ENCODE measurements around the gene TFEB.

The TFEB gene

DNA sequence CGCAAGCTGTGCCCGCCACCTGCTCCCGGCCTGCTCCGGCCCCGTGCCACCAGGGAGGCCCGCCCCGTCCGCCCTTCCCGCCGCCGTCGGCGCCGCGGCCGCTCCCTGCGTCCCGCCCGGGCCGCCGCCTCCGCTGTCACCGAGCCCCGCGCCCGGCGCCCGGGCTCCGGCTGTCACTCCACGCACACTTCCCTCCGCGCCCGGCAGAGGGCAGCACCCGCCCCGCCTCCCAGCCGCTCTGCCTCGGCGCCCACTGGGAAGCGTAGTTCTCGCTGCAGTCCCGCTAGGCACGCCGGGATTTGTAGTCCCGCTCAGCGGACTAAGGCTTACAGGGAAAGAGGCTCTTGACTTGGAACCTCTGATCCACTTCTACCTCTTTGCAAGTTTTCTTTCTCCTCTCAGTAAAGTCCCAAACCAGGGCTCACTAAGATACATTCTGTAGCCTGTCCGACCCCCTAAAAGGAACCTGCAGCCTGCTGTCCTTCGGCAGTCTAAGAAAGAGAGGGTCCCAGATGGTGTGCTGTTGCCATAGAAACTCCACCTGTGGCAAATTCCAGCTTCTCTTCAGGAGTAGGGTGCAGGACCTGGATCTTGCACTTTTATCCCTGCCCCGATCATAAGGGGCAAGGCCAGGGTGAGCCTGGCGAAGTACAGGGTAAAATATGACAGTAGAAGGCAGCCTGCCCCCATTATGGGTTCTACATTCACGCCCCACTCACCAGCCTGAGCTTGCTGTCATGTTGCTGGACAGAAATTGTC, at the start of gene TFEB:
Gene TFEB (minus strand): TSS at position 182 of the 759 bp plus-strand sequence. CDS start 44,395 bp downstream, outside the sequence.
- peak; percentile 87 to 93 (median 91) for DNase-seq (ENCODE audit: low read depth in 3 of 3)

- DNase-seq (ENCODE audit: low read depth in 3 of 3): no peak
These were observed 49.3 kb upstream of the TFEB start for GRCh38 chr6:41784581-41785171.

DNA sequence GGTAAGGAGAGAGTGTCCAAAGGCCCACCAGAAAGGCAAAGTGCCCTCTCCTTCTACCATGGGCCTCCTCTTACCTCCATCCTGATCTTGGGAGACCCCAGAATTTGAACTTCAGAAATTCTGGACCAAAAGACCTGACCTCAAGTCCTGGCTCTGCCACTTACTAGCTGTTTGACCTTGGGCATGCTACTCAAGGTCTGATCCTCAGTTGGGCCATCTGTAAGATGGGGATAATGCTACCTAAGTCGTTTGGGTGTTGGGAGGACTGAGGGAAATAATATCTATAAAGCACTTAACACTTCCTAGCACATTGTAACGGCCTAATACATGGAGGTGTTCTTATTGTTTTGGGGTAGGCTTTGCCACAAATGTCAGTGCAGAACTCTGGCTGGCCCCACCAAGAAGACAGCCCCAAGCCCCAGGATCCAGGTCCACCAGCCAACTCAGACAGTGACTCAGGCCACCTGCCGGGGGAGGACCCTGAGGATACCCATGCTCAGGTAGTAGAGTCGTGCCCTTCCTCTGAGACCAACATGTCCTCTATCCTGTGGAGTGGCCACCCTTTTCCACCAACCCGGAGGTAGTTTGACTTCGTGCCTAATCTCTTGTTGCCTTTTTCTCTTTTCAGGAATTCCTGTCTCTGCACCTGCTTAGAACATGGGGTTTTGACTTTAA, 47.8 kb upstream of the TFEB start:
- DNase-seq (ENCODE audit: low read depth in 3 of 3): no peak

- DNase-seq (ENCODE audit: low read depth in 3 of 3): no peak
These were observed 45.9 kb upstream of the TFEB start for GRCh38 chr6:41781366-41781730.

DNA sequence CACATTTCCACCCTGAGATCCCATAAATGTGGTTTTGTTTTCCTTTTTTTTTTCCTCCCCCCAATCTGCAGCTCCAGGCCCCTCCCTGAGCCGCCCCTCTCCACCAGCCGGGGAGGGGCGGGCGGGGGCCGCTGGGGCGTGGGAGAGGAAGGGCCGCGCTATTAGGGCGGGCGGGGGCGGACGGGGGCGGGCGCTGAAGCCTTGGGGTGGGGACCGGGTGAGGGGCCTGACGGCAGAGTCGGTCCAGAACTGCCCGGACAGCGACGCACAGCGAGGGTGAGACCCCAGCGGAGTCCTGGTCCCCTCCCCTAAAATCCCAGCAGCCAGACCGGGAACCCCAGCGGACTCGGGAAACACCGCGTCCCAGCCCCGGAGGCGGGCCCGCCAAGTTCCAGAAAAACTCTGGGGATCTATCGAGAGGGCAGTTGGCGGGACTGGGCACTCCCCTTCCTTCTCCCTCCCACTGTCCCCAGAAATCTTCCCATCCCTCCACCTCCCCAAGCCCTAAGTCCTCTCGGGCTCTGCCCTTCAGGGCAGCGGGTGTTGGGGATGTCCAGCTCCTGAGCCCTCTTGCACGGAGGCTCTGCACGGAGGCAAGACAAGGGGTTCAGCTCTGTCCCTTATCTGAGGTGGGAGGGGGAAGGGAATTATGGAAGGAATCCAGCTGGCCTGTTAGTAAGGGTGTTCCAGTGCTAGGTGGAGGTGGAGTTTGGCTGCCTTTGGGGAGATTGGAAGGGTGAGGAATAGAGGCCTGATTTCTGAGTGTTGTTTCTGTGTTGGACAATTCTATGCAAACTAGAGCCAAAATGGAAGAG, 45.4 kb upstream of the TFEB start, which contains the start of gene PRICKLE4:
Gene PRICKLE4 (plus strand): TSS at position 232 of the 815 bp plus-strand sequence. CDS start 2,692 bp downstream, outside the sequence.
- no peak for DNase-seq (ENCODE audit: low read depth in 3 of 3)

GRCh38 chr6:41779788-41780550, 44.6 kb upstream of the TFEB start, which contains the start of gene FRS3:
FRS3 (minus strand) TSS chr6:41779900; CDS start chr6:41776987, 2,913 bp downstream.
- peak; percentile 99 to 100 (median 99) for DNase-seq (ENCODE audit: low read depth in 3 of 3)

DNA sequence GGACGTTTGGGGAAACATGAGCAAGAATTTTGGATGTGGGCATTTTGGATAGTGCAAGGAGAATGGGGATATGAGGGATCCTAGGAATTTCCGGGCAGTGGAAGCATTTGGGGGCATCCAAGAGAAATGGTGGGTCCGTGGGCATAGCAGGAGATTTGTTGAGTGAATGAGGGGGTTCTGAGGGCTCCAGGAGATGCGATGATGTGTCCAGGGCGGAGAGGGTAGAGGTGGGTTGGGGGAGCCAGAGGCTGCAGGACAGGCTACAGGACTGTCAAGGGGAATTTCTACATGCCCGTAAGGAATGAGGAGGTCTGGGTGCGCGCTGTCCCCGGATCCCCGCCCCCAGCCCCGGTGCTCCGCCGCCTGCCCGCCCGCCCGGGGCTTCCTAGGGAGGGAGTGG, 43.9 kb upstream of the TFEB start:
- DNase-seq (ENCODE audit: low read depth in 3 of 3): no peak

GRCh38 chr6:41778895-41779294, 43.5 kb upstream of the TFEB start:
- DNase-seq (ENCODE audit: low read depth in 3 of 3): no peak

DNA sequence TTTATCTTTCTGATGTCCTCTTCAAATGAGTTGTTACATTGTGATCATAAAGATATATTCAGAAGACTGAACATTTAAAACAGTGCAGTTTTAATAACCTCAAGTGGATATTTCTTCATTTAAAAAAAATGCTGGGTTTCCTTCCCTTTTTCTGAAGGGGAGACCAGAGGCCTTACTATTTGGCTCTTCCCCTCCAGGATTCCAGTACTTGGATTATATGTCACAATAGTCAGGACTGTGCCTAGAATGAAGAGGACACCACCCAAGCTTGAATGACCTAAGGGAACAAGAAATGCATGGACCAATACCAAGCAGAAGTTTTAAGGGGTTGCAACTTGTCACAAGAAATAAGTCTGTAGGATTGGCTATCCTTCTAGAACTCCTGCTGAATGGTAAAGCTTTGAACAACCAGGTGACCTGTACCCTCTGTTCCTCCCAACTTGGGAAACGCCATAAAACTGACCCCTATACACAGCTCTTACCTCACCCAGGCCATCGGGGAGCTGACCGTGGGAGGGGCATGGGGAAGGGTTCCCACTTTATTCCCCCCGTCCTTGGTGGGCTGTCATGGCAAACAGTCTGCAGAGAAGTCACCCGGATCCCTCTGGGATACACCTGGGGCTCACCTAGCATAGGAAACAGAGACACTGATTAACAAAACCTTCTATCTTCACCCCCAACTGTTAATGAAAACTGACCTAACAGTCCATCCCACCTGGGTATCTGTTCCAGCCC, 42.3 kb upstream of the TFEB start:
- no peak for DNase-seq (ENCODE audit: low read depth in 3 of 3)

DNA sequence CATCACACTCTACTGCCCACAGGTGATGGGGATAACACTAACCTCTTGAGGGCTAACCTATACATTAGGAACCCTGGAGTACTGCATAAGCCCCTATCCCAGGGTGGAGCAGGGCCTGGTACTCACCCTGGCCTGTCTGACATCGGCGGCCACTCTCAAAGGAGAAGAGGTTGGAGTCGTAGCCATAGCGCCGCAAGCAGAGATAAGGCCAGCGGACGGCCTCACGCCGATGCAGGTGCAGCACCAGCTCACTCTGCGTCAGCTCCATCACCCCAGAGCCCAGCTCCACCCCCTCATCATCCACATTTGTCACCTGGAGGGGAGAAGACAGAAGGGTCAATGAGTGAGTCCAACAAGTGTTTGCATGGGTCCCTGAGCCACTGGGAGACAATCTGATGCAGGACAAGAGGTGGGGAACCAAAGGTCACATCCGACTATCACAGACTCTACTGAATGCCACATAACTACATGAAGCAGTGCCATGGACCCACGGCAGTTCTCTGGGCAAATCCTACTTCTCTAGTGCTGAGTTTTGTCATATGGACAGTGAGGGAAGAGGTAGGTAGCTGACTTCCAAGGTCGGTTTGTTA, 40.0 kb upstream of the TFEB start:
- DNase-seq (ENCODE audit: low read depth in 3 of 3): no peak

DNA sequence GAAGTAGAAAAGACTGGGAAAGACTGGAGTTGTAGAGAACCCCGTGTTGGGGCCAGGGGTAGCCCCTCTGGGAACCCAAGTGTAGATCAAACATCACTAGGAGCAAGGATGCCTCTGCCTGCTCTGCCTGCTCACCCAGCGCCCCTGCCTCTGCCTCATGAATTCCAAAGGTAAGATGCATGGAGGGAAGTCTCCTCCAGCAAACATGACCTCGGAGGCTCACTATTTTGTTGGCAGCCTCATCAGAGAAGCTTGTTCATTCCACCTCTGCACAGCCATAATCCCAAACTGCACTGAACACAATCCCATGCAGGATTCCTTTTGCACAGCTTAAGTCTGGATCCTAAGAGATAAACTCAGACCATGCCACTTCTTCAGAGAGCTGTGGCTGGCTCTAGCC, 39.4 kb upstream of the TFEB start:
- no peak for DNase-seq (ENCODE audit: low read depth in 3 of 3)

GRCh38 chr6:41771058-41771983, 35.9 kb upstream of the TFEB start:
- no peak for DNase-seq (ENCODE audit: low read depth in 3 of 3)

DNA sequence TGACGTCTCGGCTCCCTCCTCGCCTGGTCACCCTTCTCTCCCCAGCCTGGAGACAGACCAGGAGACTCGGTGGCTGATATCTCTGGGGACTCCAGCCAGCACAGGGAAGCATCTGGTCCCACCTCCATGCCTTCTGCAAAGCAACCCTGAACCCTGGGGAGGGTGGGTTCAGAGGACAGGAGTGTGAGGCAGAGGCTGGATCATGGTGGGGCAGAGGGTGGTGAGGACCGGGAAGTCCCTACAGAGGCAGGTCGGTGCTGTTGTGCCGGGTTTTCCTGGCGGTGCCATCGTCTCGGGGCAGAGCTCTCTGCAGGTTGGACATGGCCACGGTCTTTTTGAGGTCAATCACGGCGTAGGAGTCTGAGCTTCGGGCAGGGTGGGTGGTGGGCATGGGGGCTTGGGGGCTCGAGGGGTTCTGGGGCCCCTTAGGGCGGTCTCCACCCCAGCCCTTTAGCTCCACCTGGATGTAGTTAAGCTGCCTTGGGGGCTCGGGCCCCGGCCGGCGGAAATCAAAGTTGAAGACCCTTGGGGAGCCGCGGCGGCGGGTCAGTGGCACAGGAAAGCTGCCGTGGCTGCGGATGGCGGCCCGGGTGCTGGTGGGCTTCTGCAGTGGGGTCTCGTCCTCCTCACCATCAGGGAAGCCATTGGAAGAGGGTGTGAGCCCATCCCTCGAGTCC, 35.1 kb upstream of the TFEB start:
- DNase-seq (ENCODE audit: low read depth in 3 of 3): no peak

GRCh38 chr6:41769376-41769775, 34.0 kb upstream of the TFEB start:
- no peak for DNase-seq (ENCODE audit: low read depth in 3 of 3)

GRCh38 chr6:41768545-41769308, 33.3 kb upstream of the TFEB start:
- no peak for DNase-seq (ENCODE audit: low read depth in 3 of 3)

GRCh38 chr6:41767112-41767833, 31.9 kb upstream of the TFEB start:
- DNase-seq (ENCODE audit: low read depth in 3 of 3): no peak
